GM19467 (cell line): ENCODE results near the gene NAV2.
"Not testable (repeated sequence)": the region's sequence is repeated elsewhere in the genome, so short reads cannot be mapped to it uniquely, and the experiment has no call there.

Experiments used
- ATAC-seq: cut with Tn5 transposase; IDR thresholded peaks from one replicate; pipeline ENCODE4 v1.9.1; 2021; ENCODE audit warnings: mild to moderate bottlenecking, moderate library complexity; ENCODE audit not compliant: unreplicated experiment

NAV2 gene

DNA sequence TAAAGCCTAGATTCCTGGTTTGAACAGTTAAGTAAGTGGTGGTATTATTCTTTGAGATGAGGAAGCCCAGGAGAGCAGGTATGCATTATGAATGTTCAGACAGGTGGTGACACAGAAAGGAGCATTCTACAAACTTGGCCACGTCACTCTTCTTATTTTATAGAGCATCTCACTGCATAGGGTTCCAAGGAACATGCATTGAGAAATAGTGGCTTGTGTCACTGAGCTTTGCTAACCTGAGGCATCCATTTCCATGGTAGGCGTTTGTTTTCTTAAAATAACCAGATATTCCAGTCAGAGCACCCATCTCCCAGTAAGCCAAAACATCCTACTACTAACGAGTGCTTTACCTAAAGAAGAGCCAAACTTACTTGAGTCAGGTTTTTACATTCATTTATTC is 169.7 kb downstream of the NAV2 start:
- no peak for ATAC-seq

DNA sequence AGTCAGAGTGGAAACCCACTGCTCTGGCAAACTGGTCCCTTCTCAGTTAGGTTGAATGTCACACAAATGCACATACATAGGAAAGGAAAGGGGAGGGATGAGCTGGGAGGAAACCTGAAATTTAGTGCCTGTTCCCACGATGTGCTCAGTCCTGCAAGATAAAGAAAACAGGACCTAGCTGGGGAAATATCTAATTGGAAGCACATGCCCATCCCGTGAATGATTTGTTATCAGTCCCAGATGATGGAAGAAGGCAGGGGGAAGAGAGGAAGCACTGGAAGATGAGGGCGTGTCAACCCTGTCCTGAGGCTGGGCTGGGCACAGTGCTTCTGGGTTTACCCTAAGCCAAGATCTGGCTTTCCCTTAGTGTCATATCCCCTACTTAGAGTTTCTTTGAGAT is 173.9 kb downstream of the NAV2 start:
- no peak for ATAC-seq

DNA sequence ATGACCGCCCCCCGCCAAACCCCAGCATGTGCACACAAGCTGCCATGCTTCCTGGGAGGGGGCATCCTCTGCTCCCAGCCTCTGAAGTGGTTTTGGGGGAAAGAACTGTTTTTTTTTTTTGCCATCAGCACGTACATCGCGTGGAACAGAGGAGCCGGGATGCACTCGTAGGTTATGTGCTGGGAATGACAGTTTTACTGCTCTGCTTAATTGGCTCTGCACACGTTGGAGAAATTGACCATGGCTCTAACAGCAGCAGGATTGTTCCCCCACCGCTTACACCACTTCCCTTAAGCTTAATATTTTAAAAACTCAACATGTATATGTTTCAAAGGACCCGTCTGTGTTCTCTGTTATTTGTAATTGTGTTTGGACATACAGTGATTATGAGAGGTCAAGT is 175.2 kb downstream of the NAV2 start:
- no peak for ATAC-seq

- no peak for ATAC-seq
Observed at GRCh38 chr11:19889531-19889930, 176.9 kb downstream of the NAV2 start.

DNA sequence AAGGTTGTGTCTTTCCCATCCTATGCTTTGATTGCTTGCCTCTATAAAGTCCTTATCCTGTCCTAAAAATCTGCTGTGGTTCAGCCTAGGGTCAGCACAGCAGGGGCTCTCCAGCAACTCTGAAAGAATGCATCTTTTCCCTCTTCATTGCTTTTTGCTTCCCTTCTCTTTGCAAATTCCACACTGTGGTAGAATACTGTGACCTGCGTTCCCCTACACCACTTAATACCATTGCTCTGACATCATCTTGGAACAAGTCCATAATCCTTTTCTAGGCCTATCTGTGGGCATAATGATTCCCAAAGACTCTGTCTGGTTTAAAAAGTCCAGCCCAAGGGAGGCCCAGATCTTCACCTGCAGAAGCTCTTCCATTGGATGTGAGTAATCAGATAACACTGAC is 177.7 kb downstream of the NAV2 start:
- ATAC-seq = no peak

- ATAC-seq = no peak
Observed at GRCh38 chr11:19891022-19891421, 178.4 kb downstream of the NAV2 start.

GRCh38 chr11:19892387-19892786 is 179.8 kb downstream of the NAV2 start:
- ATAC-seq = no peak

DNA sequence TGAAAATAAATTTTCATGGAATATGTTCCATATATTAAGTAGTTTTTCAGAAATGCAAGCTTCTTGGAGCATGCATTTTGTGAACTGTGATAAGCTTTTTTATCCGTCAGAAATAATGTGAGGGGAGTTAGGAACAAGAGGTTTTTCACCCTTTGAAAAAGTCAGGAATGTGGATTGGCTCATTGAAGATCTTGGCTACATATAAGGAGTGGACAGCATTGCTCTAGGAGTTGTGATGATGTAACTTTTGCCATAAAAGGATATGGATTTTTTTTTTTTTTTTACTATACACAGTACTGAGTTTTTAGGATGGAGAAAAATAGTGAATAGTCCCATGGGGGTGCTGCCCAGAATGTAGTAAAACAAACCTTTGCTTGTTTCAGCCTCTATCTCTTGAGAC is 180.2 kb downstream of the NAV2 start:
- no peak for ATAC-seq

DNA sequence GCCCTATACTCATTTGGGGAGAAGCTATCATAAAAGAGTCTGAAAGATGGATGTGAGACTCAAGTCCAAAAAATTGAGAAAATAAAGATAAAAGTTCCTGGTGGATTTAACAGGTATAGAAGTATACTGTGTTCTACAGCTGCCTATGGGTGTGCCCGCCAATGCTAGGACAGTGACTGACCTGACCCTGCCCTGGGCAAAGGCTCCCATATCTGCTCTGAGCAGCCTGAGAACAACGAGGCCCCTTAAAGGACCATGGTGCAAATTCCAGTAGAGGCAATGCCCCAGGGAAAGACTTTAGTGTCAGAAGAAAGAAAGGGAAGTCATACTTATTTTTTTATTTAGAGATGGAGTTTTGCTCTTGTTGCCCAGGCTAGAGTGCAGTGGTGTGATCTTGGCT is 181.8 kb downstream of the NAV2 start:
- no peak for ATAC-seq

GRCh38 chr11:19895037-19895436 is 182.4 kb downstream of the NAV2 start:
- ATAC-seq = not testable (repeated sequence)

GRCh38 chr11:19895776-19896175 is 183.1 kb downstream of the NAV2 start:
- no peak for ATAC-seq

GRCh38 chr11:19903620-19904069 is 191.0 kb downstream of the NAV2 start:
- ATAC-seq = no peak

DNA sequence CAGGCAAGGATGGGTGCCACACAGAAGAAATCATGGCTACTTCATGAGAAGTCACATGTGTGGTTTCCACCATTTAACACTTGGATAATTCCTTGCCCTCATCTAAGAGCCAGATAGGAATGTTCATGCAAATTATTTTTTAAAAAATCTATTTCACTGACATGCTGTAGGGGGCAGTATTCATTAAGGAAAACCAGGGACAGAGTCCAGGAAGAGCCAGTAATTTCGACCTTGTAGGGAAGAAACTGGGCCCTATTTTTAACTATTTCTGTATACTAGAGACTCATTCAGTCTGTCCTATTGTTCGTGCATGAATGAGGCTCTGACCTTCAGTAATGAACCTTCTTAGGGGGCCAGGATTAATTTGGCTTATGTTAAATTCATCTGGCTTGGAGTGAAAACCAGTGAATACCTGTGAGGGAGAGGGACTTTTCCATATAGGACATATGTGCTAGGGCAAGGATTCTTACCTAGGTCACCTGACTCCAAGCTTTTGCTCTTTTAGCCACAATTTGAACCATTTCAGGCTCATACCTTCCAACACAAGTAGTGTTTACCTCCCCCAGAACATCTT is 192.7 kb downstream of the NAV2 start:
- no peak for ATAC-seq

DNA sequence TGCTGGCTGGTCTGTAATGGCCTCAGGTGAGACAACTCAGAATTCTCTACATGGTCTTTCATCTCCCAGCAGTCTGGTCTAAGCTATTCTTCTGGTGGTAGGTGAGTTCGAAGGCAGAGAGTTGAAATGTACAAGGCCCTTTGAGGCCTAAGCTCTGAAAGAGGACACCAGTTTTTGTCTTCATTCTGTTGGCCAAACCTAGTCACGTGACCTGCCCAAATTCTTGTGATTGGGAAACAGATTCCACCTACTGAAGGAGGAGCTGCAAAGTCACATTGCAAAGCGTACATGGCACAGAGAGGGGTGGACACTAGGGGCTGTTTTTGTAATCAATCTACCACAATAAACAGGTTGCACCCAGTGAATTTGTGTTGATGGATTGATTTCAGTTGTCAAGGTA is 193.5 kb downstream of the NAV2 start:
- ATAC-seq = no peak

DNA sequence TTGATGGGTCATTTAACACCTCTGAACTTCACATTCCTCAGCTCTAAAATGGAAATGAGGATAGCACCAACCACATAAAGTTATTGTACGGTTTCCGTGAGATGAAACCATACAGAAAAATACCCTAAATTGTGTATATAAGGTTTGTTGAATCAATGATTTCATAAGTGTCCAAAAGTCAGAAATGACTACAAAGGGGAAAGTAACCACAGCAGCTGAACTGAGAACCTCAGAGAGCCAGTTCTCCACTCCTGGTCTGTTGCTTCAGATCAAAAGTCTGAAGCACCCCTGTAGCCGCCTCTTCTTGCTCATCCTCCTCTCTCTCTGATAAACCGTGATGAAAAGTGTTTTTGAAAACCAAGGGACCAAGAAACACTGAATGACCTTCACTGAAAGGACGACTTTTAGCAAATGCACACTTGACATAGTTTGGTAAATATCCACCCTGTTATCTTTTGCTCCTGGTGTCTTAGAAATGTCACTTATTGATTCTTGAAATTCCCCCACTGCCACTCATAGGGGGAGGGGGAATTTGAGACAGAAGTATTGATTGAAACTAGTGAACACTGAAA is 194.5 kb downstream of the NAV2 start:
- no peak for ATAC-seq

- ATAC-seq = no peak
Observed at GRCh38 chr11:19907839-19908238, 195.2 kb downstream of the NAV2 start.

- ATAC-seq = no peak
Observed at GRCh38 chr11:19910931-19911330, 198.3 kb downstream of the NAV2 start.

GRCh38 chr11:19912115-19912957 is 199.7 kb downstream of the NAV2 start:
- no peak for ATAC-seq

DNA sequence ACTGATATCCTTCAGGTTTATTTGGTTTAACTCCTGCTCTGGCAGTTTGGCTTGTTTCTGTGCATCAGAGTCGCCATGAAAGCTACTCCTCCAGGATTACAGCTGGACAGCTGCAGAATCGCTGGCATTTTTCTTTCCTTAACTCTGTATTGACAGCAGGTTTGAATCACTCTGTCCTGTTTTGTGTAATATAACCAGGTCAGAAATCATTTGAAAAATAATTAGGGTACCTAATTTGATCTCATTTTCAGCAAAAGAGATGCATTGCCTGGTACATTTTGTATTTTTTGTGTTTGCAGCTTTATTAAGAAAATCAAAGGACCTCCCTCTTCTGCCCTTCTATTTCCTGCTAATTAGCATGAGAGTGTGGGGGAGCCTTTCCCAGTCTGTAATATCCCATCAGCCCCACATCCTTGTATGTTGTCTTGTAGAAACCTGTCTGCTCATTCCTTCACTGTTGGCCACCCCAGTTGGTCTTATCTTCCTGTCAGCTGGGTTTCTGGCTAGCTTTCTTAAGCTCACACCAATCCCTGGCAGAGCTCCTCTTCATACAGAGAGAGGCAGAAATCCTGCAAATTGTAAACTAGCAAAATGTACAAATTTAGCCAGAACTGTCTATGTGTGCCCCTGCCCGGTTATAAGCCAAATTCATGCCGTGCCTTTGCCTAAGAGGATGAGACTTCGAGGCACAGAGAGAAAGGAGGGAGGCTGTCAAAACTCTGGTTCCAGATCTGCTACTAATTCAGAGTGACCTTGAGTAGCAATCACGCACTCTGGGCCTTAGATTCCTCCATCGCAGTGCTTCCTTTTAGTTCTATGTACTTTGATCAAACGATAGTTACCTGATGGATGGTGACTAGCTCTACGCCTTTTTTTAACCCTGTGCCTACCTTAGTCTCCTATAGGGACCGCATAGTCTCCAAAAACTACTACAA is 200.6 kb downstream of the NAV2 start:
- no peak for ATAC-seq

DNA sequence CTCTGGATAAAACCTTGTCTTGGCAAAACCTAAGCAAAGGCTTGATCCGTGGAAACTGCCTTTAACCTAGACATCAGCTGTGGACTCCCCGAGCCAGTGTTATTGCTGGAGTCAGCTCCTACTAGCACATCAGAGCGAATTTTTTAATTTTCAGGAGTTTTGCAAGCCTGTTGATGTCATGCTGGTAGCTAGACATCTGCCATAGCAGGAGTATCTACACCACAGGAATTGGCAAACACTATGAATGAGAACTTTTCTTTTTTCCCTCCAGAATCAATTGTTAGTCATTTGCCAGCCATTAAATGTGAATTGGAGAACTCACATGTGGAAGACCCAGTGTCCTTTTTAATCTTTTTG is 201.2 kb downstream of the NAV2 start:
- ATAC-seq = no peak

GRCh38 chr11:19915808-19916207 is 203.2 kb downstream of the NAV2 start:
- no peak for ATAC-seq
